ENCODE measurements around the gene DPH3. TPM values are rescaled to one million over a fixed set of nuclear protein-coding genes. Genes with fewer than 3 reads are reported as not detected.

DPH3 gene
- total and polyA plus RNA-seq, 2 donors (not counting 3 experiments of a cell fraction or from before 2014, with no cell fraction given), result 7.7 to 28.7 TPM

DNA sequence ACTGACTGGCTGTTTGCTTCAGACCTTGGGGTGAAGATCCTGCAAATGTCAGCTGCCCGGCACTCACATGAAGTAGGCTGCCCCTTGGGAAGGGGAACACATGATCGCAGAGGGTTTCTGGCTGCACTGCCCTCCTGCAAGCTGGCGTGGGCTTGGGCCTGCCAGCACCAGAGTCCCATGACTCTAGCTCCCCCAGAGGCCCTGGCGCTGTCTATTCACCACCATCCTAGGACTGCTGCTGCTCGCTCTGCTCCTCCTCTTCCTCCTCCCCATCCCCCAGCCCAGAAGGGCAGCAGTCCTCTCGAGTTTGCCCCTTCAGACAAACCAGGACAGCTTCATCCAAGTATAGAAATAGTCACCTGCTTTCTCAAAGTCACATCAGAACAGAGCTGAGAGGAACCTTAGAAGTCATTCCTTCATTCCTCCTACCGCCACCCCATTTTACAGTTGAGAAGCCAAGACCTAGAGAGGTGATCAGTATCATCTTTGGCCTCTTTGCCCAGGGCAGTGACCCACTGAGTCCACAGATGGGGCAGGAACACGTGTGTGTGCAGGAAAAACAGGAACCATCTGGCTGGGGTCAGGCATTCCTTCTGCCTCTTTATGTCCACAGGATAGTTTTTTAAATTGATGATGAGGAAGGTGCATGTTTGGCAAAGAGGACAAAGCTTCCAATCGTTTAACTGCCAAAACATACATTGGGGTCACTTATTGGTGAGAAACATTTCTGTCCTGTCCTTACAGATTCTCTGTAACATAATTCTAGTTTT, 13.2 kb downstream of the DPH3 start:
- DNase-seq (ENCODE audit: low read depth, low spot score) (peak; percentile 22), FAIRE-seq (peak; percentile 55)
- H3K4me1 ChIP-seq (ENCODE audit: control insufficient read depth, extremely low read depth, insufficient read depth, low read length), result no peaks in the 10 kb centered on the region
- H3K27me3 ChIP-seq (ENCODE audit: control insufficient read depth in 2 of 2, insufficient read depth in 2 of 2, low read length in 2 of 2), result no peaks in the 10 kb centered on the region
- H3K79me2 ChIP-seq (ENCODE audit: control insufficient read depth, insufficient read depth, low read length), result no peaks in the 10 kb centered on the region
- intact Hi-C loops (cut with micrococcal nuclease), result no loop called here
- no peaks in the 10 kb centered on the region for H3K36me3 ChIP-seq (ENCODE audit: control insufficient read depth in 2 of 2, extremely low read depth in 1 of 2, insufficient read depth in 2 of 2, low read length in 2 of 2)
- no peak overlapping the region for H2AFZ ChIP-seq (ENCODE audit: low read depth, low read length)
- no peaks in the 10 kb centered on the region for H3K9me1 ChIP-seq (replicated peaks; ENCODE audit: control insufficient read depth, extremely low read depth, insufficient read depth, low read length)
- no peak overlapping the region for H3K4me2 ChIP-seq (ENCODE audit: insufficient read depth, low read length)
- no peaks in the 10 kb centered on the region for H3K9me3 ChIP-seq (replicated peaks; ENCODE audit: control insufficient read depth, insufficient read depth, low read length)
- dilution Hi-C loops (cut with MboI; ENCODE audit: extremely low pct_ligation_motif_present, low sequenced_read_pairs), result no loop called here
- H4K20me1 ChIP-seq (replicated peaks; ENCODE audit: control insufficient read depth, extremely low read depth, insufficient read depth, low read length), result no peaks in the 10 kb centered on the region
- POLR2A ChIA-PET, result no interaction called here
- no peak overlapping the region for H3K9ac ChIP-seq (replicated peaks; ENCODE audit: extremely low read depth, insufficient read depth, low read length)
- CTCF ChIA-PET, result interaction anchor here (0.6 to 1.2 kb wide), 7 partner anchors 17 to 650 kb away, joined by 3 to 5 read pairs (median 3); partner anchors contain the start of genes ANKRD28, BTD and HACL1
- no peak for TF ChIP-seq EZH2 (IDR thresholded peaks at IDR 0.05; ENCODE audit: borderline replicate concordance, low read depth, low read length, severe bottlenecking)
- no peak for TF ChIP-seq GATA2 (IDR thresholded peaks at IDR 0.05; ENCODE audit: insufficient read depth, insufficient read length, low read depth, low read length)
- no peak for TF ChIP-seq POLR2AphosphoS5 (IDR thresholded peaks at IDR 0.05; ENCODE audit: insufficient read depth, low read depth, low read length)
- no peak for TF ChIP-seq JUN (IDR thresholded peaks at IDR 0.05; ENCODE audit: borderline replicate concordance, insufficient read depth, insufficient read length, low read depth)
- TF ChIP-seq, protein P1, sequence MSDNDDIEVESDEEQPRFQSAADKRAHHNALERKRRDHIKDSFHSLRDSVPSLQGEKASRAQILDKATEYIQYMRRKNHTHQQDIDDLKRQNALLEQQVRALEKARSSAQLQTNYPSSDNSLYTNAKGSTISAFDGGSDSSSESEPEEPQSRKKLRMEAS (IDR thresholded peaks at IDR 0.05; ENCODE audit: insufficient read depth, insufficient read length), result no peak
- TF ChIP-seq, protein P2, sequence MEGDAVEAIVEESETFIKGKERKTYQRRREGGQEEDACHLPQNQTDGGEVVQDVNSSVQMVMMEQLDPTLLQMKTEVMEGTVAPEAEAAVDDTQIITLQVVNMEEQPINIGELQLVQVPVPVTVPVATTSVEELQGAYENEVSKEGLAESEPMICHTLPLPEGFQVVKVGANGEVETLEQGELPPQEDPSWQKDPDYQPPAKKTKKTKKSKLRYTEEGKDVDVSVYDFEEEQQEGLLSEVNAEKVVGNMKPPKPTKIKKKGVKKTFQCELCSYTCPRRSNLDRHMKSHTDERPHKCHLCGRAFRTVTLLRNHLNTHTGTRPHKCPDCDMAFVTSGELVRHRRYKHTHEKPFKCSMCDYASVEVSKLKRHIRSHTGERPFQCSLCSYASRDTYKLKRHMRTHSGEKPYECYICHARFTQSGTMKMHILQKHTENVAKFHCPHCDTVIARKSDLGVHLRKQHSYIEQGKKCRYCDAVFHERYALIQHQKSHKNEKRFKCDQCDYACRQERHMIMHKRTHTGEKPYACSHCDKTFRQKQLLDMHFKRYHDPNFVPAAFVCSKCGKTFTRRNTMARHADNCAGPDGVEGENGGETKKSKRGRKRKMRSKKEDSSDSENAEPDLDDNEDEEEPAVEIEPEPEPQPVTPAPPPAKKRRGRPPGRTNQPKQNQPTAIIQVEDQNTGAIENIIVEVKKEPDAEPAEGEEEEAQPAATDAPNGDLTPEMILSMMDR (IDR thresholded peaks at IDR 0.05; ENCODE audit: extremely low read depth in 1 of 2, insufficient read depth in 1 of 2, low read depth in 1 of 2, low read length in 2 of 2), result no peak
- TF ChIP-seq MYC (IDR thresholded peaks at IDR 0.05; ENCODE audit: low read depth, low read length), result no peak
- no peak for TF ChIP-seq POLR2A (IDR thresholded peaks at IDR 0.05; ENCODE audit: low read depth, low read length)
- no peak for TF ChIP-seq FOS (IDR thresholded peaks at IDR 0.05; ENCODE audit: borderline replicate concordance, insufficient read depth, low read length)
- H3K4me3 ChIP-seq (replicated peaks in 1 of 3; ENCODE audit: insufficient read depth in 1 of 3, low read depth in 1 of 3, low read length in 3 of 3), result no peak overlapping the region
- no peak overlapping the region for H3K27ac ChIP-seq (ENCODE audit: insufficient read depth, low read depth, low read length)
- BruUV-seq (replicated peaks), result no TSS peak
